HG03097 (cell line): Measurements from ENCODE around the gene C16orf74.

Experiments
- ATAC-seq: cut with Tn5 transposase; IDR thresholded peaks from one replicate; pipeline ENCODE4 v1.9.1; 2021; ENCODE audit not compliant: unreplicated experiment, low FRiP score

C16orf74 gene

DNA sequence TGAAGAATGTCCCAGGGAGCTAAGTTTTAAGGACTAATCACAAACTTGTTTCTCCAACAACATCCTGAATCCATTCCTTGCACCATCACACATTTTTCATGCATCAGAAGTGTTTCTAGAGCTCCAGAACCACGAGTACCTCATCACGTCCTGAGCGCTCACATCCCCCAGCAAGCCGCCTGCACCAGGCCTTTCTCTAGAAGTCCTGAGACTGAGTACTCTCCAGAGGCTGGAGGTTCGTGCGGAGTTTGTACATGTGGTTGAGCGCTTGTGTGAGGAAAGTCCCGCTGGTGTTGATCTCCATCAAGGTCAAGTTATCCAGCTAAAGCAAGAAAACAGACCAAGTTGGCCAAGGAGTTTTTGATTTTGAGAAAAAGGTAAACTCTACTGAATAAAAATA is 72.9 kb downstream of the C16orf74 start:
- ATAC-seq = no peak

DNA sequence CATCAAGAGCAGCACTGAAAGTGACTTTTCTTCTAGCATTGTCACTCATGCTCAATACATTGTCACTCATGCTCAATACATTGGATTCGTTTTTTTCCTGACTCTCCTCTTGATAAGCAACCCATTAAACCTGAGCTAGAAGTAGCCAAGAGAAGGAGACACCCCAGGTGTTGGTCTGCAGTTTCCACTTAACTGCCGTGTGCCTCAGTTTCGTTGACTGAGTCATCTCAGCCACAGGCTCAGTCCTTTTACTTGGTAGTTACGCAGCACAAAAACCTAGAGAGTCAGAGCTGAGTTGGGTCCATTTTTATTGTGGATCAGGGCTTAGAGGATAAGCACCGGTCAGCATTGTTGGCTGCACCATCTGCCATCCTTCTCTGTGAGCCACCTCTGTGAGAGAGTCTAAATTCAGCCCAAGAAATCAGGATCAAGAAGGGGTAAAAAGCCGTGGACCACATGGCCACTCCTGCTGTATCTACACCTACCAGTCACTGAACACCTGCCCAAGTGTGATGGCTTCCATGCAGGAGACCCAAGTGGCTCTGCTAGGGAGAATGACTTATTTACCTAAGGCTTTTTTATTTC is 73.4 kb downstream of the C16orf74 start:
- ATAC-seq = no peak

DNA sequence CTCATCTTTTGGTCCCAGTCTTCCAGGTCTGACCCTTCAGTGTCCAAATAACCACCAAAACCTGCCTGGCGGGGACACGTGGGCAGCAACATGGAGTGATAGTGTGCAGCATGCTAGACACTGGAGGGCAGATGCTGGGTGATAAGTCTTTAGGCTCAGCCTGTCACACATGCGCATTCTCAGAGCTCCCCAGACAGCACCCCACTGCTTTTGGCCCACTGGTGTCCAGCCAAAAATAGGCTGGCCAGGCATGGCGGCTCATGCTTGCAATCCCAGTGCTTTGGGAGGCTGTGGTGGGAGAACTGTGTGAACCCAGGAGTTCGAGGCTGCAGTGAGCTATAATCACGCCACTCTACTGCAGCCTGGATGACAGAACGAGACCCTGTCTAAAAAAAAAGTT is 74.4 kb downstream of the C16orf74 start:
- ATAC-seq = no peak

DNA sequence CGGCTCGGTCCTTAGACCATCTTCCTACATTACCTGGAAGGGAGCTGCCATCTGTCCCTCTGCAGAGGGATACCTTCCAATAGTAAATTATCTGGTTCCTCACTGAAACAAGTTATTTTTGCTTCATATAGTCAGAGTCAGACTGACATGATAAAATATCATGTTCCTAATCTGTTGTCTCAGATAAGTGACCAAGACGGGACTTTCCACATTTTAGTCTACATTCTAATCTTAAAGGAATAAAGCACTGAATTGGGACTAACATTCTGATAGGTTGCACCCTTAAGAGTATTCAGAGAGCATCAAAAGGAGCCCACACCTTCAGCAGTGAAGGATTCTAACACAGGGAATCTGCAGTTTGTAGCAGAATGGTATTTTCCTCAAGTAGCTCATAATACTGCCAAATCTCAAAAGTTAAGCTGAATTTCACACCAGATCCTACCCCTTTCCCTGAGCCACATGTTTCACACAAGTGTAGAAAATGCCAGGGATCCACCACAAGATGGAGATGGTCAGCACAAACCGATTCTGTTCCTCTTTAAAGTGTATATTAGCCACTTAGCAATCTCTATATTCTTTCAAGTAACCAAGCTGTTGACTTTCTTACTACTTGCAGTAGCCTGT is 75.5 kb downstream of the C16orf74 start:
- no peak for ATAC-seq

DNA sequence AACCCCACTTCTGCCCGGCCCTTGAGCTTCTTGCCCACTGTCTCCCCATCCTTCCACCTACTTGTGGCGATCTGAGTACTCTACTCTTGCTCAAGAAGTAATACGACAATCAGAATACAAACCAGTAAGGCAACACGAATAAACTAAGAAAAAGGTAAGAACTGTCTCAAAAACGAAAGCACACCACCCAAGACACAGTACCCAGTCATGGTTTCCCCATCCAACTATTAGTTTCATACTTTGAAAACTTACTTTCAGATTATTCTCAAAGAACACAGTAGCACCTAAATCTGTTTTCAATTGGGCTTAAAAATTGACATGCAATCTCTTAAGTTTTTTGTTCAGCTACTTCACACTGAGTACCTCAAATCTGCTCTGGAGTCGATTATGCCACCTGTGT is 76.1 kb downstream of the C16orf74 start:
- ATAC-seq = no peak

DNA sequence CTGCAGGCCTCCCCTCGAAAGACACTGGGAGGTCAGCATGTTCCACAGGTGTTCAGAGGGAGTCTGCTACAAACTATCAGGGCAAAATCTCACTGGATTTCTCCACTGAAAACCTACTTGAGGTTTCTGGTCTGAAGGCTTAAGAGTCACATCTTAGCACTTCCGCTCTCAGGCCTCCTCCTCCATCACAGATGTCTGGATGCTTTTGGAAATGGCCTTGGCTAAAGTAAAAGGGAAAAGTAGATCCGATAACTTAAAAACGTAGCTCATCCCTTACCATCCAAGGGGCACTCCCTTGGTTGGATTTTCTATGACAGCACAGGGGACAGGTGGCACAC is 76.5 kb downstream of the C16orf74 start:
- no peak for ATAC-seq

DNA sequence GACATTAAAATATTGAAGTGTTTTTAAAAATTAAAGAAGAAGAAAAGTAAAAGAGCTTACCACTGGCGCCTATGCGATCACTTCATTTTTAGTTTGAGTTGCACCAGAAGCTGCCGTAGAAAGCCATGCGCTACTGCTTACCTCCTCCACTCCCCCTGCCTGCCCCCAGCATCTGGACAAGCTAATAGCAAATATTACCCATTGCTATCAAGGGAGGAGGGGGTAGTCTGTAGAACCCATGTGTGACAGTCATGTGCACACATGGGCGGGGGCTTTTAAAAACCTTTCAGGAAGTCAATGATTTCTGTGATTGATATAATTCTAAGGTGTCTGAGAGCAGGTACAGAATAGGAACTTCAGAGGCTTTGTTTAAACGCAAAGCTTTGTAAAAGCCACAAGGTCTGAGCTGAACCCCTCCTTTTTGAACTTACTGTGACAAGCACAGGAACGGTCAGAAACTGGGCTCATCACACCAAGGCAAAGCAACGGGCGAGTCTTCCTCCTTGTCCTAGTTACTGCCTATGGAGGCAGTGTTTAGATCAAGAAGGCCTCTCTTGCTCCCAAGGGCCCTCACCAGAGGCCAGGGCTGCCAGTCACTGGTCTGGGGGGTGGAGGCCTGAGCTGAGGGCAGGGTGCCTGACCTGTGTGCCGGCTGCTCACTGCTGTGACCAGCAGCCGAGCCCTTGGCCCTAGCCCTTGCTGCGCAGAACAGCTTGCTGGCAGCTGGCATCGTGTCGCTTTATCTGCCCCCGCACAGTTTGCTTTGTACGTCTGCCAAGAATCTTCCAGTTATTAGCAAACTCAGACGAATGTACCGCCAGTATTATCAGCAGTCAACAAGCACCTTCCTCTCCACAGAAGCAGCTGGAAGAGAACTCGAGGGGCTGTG is 77.1 kb downstream of the C16orf74 start:
- no peak for ATAC-seq

DNA sequence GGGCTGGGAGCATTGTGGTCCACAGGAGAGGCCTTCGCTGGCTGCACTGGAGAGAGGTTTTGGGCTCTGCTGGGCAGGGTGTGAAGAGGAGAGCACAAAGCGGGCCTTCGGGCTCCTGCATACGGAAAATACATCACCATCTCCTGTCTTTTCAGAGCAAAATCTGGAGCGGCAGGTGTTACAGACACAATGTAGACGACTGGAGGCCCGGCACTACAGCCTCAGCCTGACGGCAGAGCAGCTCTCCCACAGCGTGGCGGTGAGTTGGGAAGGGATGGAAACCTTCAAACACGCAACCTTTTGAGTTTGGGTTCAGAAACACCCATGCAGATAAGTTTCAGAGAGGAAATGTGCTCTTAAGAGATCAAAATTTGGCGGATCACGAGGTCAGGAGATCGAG is 80.1 kb downstream of the C16orf74 start:
- ATAC-seq = no peak

DNA sequence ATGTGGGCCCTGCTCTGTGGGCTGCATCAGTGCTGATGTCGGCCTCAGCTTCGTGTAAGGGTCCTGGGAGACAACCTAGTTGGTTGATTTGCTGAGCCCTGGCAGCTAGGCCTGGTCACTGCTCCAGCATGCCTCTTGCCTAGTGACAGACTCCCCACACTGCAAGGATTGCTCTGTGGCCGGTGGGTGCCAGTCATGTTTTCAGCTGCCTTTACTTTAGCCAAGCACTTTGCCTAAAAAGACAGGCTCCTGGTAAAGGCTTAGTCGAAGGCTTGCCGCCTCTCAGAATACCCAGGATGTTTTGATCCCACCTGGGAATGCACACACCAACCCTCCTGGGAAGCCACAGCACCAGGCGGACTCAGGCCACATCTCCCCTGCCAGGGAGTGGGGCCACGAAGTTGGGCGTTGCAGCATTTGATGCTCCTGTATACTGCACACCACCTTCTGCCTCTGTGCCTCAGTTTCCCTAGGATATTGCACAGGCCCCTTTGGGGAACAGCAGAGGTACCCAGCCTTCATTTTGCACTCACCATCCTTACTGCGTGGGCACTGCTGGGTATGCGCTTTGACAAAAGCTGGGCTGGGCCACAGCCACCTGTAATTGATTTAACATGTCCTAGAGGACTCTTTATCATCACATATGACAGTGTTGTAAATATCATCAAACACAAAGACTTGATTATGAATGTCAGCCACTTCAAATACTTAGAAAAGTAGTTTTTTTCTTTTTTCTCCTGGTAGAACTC is 82.0 kb downstream of the C16orf74 start:
- ATAC-seq = no peak

DNA sequence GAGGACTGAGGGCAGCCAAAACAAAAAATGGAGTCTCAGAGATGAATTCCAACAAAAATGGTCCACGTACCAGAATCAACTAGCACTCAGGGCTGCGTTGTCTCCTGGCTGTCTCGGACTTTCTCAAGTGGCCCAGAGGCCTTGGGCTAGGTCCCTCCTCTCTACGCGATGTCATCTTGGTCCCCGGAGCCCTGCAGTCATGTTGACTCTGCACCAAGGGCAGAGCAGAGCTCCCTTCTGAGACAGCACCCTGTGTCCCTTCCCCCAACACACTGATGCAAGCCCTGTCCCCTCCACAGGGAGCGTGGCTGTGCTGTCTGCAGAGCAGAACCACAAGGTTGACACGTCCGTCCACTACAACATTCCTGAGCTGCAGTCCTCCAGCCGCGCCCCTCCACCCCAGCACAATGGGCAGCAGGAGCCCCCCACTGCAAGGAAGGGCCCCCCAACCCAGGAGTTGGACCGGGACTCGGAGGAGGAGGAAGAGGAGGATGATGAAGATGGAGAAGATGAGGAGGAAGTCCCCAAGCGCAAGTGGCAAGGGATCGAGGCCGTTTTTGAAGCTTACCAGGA is 83.0 kb downstream of the C16orf74 start:
- no peak for ATAC-seq

DNA sequence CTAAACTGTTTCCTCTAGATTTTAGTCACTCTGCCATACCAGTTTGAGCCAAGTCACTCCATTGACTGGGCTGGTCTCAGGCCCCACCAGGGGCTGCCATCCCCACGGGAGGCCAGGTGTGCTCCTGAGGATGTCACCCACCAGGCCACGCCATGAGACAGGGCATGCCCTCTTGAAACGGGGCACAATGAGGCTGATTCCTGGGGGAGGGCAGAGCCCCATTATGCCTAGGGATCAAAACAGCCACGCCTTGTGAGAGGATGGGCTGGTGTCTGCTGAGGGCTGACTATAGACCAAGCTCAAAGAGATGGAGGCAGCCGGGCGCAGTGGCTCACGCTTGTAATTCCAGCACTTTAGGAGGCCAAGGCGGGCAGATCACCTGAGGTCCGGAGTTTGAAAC is 83.6 kb downstream of the C16orf74 start:
- ATAC-seq = no peak

DNA sequence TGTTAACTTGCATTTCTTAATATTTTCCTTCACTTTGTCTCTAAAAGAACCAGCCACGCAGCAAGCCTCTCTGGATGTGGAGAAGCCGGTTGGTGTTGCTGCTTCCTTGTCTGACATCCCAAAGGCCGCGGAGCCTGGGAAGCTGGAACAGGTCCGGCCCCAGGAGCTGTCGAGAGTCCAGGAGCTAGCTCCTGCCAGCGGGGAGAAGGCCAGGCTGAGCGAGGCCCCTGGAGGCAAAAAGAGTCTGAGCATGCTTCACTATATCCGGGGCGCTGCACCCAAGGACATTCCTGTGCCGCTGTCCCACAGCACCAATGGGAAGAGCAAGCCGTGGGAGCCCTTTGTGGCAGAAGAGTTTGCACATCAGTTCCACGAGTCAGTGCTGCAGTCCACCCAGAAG is 85.0 kb downstream of the C16orf74 start:
- no peak for ATAC-seq

DNA sequence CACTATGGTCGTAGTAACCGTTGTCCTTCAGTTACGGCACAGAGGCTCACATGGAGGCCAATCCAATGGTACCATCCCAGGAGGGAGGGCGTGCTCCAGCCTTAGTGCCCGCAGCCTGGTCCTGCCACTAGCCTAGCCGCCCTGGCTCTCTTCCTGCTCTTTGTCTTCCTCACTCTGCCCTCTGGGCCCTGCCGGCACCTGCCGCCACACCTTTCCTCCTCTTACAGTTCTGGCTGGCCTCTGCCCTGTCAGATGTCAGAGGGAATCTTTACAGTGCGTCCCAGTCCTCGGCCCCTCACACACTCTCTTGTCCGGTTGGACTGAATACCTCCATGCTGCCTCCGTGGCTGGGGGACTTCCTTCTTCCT is 85.5 kb downstream of the C16orf74 start:
- no peak for ATAC-seq

DNA sequence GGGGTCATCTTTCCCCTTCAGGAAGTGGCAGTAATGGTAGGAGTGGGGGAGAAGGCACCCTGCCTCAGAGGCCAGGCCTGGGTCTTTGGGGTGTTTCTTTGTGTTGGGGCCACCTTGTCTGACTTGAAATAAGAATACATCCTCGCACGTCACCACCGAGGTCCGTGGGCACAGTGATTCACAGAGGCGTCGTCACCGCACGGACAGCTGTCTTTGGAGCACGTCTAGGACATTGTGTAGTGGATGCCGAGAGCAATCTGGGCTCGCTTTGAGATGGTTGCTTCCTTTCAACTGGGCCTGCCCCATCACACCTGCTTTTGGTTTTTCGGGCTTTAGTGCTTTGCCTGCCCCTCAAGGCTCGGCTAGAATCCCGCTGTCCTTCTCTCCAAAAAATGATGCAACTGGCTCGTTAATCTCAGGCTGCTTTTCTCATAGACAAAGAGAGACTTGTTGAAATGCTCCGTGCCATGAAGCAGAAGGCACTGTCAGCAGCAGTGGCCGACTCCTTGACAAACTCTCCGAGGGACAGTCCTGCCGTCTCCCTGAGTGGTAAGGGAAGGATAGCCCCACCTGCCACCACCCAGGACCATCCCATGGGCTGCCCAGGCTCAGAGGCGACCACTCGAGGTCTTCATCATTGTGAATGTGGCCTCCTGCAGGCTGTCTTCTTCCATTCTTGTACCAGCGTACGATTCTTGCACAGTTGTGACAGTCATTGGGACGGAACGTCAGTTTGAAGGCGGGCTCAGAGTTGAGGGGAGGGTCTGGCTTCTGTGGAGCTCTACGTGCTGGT is 86.1 kb downstream of the C16orf74 start:
- ATAC-seq = no peak

DNA sequence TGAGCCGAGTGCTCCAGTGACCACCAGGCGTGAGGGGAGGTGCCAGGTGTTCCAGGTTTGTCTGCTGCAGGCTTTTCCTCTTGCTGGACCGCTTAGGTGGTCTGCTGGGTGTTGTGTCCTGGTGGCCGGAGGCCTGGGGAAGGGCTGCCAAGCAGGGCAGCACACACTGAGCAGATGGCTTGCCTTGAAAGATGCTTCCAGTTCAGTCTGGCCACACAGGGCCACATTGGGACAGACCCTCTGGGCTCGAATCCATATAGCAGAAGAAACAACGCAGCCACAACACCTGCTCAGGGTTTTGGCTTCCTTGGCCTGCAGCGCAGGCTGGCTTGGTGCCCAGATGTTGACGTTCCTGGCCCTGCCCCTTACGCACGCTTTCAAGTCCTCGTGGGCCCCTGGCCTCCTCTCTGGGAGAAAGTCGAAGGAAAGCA is 87.0 kb downstream of the C16orf74 start:
- ATAC-seq = no peak

DNA sequence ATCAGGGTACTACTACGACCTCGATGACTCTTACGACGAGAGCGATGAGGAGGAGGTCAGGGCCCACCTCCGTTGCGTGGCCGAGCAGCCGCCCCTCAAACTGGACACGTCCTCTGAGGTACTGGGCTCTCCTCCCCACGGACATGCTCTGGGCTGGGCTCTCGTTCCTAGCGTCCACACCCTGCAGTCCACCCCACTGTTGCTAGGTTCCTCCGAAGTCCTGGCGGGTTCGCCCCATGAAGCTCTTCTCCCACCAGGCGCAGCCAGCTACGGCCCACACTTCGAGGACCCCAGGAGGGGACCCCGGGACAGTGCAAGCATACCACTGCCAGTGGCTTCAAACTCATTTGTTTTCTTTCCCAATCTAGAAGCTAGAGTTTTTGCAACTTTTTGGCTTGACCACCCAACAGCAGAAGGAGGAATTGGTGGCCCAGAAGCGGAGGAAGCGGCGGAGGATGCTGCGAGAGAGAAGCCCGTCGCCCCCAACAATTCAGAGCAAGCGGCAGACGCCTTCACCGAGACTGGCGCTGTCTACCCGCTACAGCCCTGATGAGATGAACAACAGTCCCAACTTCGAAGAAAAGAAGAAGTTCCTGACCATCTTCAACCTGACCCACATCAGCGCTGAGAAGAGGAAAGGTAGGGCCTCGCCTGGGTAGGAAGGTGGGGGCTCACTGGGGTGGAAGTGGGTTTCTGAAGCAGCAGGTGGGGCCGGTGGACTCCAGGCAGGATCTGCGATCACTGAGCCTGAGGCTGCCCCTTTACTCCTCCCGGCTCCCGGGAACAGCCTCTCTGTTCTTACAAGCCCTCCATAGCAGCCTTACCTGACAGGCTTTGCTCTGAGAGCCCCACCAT is 87.7 kb downstream of the C16orf74 start:
- no peak for ATAC-seq

DNA sequence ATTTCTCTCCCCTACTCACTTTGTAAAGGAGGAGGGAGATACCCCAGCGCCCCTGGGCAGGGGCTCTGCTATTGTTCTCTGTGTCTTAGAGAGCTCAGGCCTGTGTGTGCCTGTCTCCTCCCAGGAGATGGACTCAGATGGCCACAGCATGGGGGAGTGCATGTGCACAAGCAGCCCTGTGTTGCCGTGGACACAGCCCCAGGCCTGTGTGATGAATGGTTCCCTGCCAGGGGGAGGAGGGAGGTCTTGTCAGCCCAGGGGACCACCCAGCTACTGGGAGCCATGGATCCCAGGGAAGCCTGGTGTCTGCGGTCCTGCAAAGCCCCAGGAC is 88.4 kb downstream of the C16orf74 start:
- no peak for ATAC-seq

DNA sequence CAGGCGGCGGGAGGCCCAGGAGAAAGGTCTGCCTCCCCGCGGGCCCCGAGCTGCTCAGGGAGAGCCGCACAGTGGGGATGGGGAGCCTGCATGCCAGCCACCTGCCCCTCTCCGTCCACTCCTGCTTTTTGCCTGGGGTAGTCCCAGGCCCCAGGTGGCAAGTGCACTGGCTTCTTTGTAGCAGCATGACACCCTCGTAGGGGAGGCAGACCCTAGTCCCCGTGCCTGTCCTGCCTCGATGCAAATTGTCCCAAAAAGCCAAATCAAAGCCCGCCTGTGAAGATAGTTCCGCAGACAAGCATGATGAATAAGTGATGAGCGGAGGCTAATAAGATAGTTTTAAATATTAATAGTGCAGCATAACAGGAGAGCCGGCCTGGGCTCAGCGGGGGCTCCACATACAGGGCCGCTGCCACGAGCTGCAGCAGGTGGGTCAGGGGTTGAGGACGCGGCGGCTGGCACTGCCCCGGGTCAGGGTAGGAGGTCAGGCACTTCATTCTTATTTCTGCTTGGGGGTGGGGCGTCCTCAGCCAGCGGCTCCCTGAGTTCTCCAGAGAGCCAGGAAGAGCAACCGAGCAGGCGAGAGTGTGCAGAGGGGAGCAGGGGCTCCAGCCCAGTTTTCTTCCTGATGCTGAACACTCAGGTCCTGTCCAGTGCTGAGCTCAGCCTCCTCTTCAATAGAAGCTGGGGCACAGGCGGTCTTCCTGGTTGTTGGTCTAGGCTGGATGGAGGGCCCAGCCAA is 89.0 kb downstream of the C16orf74 start:
- no peak for ATAC-seq
